NCI-H1436 treated with DMSO at 0.1 percent for 48 hours (cell line): ENCODE results near the gene GPR183.

ENCODE experiments used
- DNase-seq: peaks from one replicate; lab custom pipeline; 2025; lab: John Stamatoyannopoulos, UW

GPR183 gene

GRCh38 chr13:99307247-99307646 lies at the start of gene GPR183:
Gene GPR183, minus strand, starts transcription at chr13:99307399. Its CDS starts 11,254 bp downstream, at chr13:99296145.
- no peak for DNase-seq

- no peak for DNase-seq
Observed at GRCh38 chr13:99356262-99357091, 49.3 kb upstream of the GPR183 start.

- DNase-seq: no peak
Observed at GRCh38 chr13:99356012-99356261, 48.7 kb upstream of the GPR183 start.

GRCh38 chr13:99355267-99356011 lies 48.2 kb upstream of the GPR183 start:
- no peak for DNase-seq

GRCh38 chr13:99354371-99354951 lies 47.3 kb upstream of the GPR183 start:
- DNase-seq: no peak

- DNase-seq: no peak
Observed at GRCh38 chr13:99353836-99354235, 46.6 kb upstream of the GPR183 start.

- no peak for DNase-seq
Observed at GRCh38 chr13:99353246-99353600, 46.0 kb upstream of the GPR183 start.

GRCh38 chr13:99352351-99353245 lies 45.4 kb upstream of the GPR183 start:
- DNase-seq: no peak

GRCh38 chr13:99351772-99352171 lies 44.6 kb upstream of the GPR183 start:
- DNase-seq: no peak

GRCh38 chr13:99350191-99350590 lies 43.0 kb upstream of the GPR183 start:
- no peak for DNase-seq

- DNase-seq: no peak
Observed at GRCh38 chr13:99347911-99348451, 40.8 kb upstream of the GPR183 start.

GRCh38 chr13:99347335-99347878 lies 40.2 kb upstream of the GPR183 start:
- no peak for DNase-seq

GRCh38 chr13:99346335-99347042 lies 39.3 kb upstream of the GPR183 start:
- no peak for DNase-seq

- no peak for DNase-seq
Observed at GRCh38 chr13:99345345-99345744, 38.1 kb upstream of the GPR183 start.

GRCh38 chr13:99344610-99345208 lies 37.5 kb upstream of the GPR183 start:
- DNase-seq: no peak

- DNase-seq: no peak
Observed at GRCh38 chr13:99342723-99343315, 35.6 kb upstream of the GPR183 start.

GRCh38 chr13:99341969-99342722 lies 34.9 kb upstream of the GPR183 start:
- DNase-seq: no peak

- DNase-seq: no peak
Observed at GRCh38 chr13:99340638-99341037, 33.4 kb upstream of the GPR183 start.

- no peak for DNase-seq
Observed at GRCh38 chr13:99339736-99340397, 32.7 kb upstream of the GPR183 start.
